HepG2 (cell line): ENCODE data around the gene RARA. TPM values are rescaled to one million over a fixed set of nuclear protein-coding genes. Genes with fewer than 3 reads are reported as not detected.
A peak's percentile ranks its signal among the peaks of the same experiment; 100 is the strongest.

ENCODE experiments used
- FOXC1 ChIP-seq: sonication (generic); formaldehyde crosslinking; IDR thresholded peaks from 2 replicates; pipeline ENCODE4 v1.8.0; 2022; ENCODE audit warnings: mild to moderate bottlenecking, missing genetic modification reagents, borderline replicate concordance
- FOXK1 ChIP-seq: sonication (generic); formaldehyde crosslinking; IDR thresholded peaks from 2 replicates; pipeline ENCODE4 v1.4.0; 2020; ENCODE audit warnings: low read depth, missing genetic modification reagents, borderline replicate concordance
- YEATS4 ChIP-seq: sonication (generic); formaldehyde crosslinking; IDR thresholded peaks from 2 replicates; pipeline ENCODE4 v1.4.0; 2020; ENCODE audit warnings: missing genetic modification reagents, borderline replicate concordance
- ZFP62 ChIP-seq: sonication (generic); formaldehyde crosslinking; IDR thresholded peaks from 2 replicates; pipeline ENCODE4 v1.4.0; 2020; ENCODE audit warnings: missing genetic modification reagents
- ZNF160 ChIP-seq: sonication (generic); formaldehyde crosslinking; IDR thresholded peaks from 2 replicates; pipeline ENCODE4 v1.8.0; 2022; ENCODE audit warnings: mild to moderate bottlenecking, inconsistent platforms, missing genetic modification reagents
- ZNF772 ChIP-seq: sonication (generic); formaldehyde crosslinking; IDR thresholded peaks from 2 replicates; pipeline ENCODE4 v1.5.0; 2020; ENCODE audit warnings: mild to moderate bottlenecking, missing genetic modification reagents
- polyA plus RNA-seq, 8 experiments: library from polyadenylated mRNA; depleted of rRNA in 3 of 8; stranded (reverse) in 7 of 8; unstranded in 1 of 8; fragments of >200 nt; fragmentation: Illumina TruSeq in 4 of 8; extraction: Trizol in 4 of 8; gene quantifications; 2 replicates each; pipeline versions ENCODE4 v1.2.1 to v1.2.3, GENCODE V29; 2011 to 2016; ENCODE audit warnings: low read depth in 4 of 8, missing spikeins in 1 of 8, mixed read lengths in 1 of 8; ENCODE audit not compliant: insufficient read depth in 1 of 8
- total RNA-seq, 5 experiments: library from RNA; depleted of rRNA; stranded (reverse); fragments of >200 nt; fragmentation: Illumina TruSeq; extraction: Trizol; gene quantifications; 2 replicates each; pipeline ENCODE4 v1.2.3, GENCODE V29; 2016; ENCODE audit warnings: low read depth in 1 of 5
- TF ChIP-seq, protein P1 (sequence below): sonication (generic); formaldehyde crosslinking; IDR thresholded peaks from one replicate; pipeline ENCODE4 v1.5.1; 2020; ENCODE audit warnings: mild to moderate bottlenecking, missing genetic modification reagents; ENCODE audit errors: not compliant biosample characterization
- TF ChIP-seq, protein P2 (sequence below): IDR thresholded peaks from 2 replicates; pipeline ENCODE4 v1.6.1; 2016; ENCODE audit warnings: low read depth, control low read depth
- TF ChIP-seq, protein P3 (sequence below): sonication (generic); formaldehyde crosslinking; IDR thresholded peaks from 2 replicates; pipeline ENCODE4 v1.4.0; 2020; ENCODE audit warnings: missing genetic modification reagents
- TF ChIP-seq, protein P4 (sequence below): IDR thresholded peaks from 2 replicates; pipeline ENCODE4 v1.6.1; 2018; ENCODE audit warnings: missing genetic modification reagents, mild to moderate bottlenecking, missing compliant biosample characterization

The RARA gene
- total and polyA plus RNA-seq, 2 of the 13 experiments (the other 11 are each of a cell fraction or from before 2014, with no cell fraction given), result 6.4 to 8.6 TPM

DNA sequence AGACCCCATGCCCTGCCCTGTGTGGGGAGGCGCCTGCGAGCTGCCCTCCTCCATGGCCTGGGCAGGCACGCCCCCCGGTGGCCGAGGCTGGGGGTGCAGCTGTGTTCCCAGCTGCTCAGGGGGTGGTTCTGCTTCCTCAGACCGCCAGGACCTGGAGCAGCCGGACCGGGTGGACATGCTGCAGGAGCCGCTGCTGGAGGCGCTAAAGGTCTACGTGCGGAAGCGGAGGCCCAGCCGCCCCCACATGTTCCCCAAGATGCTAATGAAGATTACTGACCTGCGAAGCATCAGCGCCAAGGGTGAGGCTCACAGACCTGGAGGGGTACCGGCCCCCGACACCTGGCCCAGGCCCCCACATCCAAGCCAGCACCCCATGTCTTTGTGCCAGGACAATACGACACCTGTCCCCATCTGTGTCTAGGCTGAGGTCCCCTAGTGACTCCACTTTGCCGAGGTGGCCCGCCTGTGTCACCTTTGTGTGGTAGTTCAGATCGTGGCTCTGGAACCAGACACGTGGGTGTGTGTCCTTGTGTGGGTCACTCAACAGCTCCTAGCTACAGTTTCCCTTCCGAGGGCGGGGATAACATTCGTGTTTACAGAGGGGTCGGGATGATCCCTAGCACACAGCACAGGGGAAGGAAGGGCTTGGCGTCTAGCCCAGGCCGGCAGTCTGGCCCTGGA lies 46.3 kb downstream of the RARA start (continued):
- TF ChIP-seq, protein P1, sequence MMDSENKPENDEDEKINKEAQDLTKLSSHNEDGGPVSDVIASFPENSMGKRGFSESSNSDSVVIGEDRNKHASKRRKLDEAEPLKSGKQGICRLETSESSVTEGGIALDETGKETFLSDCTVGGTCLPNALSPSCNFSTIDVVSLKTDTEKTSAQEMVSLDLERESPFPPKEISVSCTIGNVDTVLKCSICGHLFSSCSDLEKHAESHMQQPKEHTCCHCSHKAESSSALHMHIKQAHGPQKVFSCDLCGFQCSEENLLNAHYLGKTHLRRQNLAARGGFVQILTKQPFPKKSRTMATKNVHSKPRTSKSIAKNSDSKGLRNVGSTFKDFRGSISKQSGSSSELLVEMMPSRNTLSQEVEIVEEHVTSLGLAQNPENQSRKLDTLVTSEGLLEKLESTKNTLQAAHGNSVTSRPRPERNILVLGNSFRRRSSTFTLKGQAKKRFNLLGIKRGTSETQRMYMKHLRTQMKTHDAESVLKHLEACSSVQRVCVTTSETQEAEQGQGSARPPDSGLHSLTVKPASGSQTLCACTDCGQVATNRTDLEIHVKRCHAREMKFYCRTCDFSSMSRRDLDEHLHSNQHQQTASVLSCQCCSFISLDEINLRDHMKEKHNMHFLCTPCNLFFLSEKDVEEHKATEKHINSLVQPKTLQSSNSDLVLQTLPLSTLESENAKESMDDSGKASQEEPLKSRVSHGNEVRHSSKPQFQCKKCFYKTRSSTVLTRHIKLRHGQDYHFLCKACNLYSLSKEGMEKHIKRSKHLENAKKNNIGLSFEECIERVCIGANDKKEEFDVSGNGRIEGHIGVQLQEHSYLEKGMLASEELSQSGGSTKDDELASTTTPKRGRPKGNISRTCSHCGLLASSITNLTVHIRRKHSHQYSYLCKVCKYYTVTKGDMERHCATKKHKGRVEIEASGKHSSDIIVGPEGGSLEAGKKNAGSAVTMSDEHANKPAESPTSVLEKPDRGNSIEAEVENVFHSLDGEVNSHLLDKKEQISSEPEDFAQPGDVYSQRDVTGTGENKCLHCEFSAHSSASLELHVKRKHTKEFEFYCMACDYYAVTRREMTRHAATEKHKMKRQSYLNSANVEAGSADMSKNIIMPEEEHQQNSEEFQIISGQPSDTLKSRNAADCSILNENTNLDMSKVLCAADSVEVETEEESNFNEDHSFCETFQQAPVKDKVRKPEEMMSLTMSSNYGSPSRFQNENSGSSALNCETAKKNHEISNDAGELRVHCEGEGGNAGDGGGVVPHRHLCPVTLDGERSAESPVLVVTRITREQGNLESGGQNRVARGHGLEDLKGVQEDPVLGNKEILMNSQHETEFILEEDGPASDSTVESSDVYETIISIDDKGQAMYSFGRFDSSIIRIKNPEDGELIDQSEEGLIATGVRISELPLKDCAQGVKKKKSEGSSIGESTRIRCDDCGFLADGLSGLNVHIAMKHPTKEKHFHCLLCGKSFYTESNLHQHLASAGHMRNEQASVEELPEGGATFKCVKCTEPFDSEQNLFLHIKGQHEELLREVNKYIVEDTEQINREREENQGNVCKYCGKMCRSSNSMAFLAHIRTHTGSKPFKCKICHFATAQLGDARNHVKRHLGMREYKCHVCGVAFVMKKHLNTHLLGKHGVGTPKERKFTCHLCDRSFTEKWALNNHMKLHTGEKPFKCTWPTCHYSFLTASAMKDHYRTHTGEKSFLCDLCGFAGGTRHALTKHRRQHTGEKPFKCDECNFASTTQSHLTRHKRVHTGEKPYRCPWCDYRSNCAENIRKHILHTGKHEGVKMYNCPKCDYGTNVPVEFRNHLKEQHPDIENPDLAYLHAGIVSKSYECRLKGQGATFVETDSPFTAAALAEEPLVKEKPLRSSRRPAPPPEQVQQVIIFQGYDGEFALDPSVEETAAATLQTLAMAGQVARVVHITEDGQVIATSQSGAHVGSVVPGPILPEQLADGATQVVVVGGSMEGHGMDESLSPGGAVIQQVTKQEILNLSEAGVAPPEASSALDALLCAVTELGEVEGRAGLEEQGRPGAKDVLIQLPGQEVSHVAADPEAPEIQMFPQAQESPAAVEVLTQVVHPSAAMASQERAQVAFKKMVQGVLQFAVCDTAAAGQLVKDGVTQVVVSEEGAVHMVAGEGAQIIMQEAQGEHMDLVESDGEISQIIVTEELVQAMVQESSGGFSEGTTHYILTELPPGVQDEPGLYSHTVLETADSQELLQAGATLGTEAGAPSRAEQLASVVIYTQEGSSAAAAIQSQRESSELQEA, result no peak
- TF ChIP-seq FOXC1 (CRISPR knock-in tag), result no peak
- TF ChIP-seq ZFP62 (CRISPR knock-in tag), result no peak
- peak; percentile 40; the same call in 1 of the 2 replicates for TF ChIP-seq FOXK1 (CRISPR knock-in tag)
- no peak for TF ChIP-seq YEATS4 (CRISPR knock-in tag)
- TF ChIP-seq, protein P2, sequence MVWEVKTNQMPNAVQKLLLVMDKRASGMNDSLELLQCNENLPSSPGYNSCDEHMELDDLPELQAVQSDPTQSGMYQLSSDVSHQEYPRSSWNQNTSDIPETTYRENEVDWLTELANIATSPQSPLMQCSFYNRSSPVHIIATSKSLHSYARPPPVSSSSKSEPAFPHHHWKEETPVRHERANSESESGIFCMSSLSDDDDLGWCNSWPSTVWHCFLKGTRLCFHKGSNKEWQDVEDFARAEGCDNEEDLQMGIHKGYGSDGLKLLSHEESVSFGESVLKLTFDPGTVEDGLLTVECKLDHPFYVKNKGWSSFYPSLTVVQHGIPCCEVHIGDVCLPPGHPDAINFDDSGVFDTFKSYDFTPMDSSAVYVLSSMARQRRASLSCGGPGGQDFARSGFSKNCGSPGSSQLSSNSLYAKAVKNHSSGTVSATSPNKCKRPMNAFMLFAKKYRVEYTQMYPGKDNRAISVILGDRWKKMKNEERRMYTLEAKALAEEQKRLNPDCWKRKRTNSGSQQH (CRISPR knock-in tag), result no peak
- TF ChIP-seq ZNF160 (CRISPR knock-in tag), result no peak
- TF ChIP-seq, protein P3, sequence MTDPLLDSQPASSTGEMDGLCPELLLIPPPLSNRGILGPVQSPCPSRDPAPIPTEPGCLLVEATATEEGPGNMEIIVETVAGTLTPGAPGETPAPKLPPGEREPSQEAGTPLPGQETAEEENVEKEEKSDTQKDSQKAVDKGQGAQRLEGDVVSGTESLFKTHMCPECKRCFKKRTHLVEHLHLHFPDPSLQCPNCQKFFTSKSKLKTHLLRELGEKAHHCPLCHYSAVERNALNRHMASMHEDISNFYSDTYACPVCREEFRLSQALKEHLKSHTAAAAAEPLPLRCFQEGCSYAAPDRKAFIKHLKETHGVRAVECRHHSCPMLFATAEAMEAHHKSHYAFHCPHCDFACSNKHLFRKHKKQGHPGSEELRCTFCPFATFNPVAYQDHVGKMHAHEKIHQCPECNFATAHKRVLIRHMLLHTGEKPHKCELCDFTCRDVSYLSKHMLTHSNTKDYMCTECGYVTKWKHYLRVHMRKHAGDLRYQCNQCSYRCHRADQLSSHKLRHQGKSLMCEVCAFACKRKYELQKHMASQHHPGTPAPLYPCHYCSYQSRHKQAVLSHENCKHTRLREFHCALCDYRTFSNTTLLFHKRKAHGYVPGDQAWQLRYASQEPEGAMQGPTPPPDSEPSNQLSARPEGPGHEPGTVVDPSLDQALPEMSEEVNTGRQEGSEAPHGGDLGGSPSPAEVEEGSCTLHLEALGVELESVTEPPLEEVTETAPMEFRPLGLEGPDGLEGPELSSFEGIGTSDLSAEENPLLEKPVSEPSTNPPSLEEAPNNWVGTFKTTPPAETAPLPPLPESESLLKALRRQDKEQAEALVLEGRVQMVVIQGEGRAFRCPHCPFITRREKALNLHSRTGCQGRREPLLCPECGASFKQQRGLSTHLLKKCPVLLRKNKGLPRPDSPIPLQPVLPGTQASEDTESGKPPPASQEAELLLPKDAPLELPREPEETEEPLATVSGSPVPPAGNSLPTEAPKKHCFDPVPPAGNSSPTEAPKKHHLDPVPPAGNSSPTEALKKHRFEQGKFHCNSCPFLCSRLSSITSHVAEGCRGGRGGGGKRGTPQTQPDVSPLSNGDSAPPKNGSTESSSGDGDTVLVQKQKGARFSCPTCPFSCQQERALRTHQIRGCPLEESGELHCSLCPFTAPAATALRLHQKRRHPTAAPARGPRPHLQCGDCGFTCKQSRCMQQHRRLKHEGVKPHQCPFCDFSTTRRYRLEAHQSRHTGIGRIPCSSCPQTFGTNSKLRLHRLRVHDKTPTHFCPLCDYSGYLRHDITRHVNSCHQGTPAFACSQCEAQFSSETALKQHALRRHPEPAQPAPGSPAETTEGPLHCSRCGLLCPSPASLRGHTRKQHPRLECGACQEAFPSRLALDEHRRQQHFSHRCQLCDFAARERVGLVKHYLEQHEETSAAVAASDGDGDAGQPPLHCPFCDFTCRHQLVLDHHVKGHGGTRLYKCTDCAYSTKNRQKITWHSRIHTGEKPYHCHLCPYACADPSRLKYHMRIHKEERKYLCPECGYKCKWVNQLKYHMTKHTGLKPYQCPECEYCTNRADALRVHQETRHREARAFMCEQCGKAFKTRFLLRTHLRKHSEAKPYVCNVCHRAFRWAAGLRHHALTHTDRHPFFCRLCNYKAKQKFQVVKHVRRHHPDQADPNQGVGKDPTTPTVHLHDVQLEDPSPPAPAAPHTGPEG (CRISPR knock-in tag), result no peak
- TF ChIP-seq, protein P4, sequence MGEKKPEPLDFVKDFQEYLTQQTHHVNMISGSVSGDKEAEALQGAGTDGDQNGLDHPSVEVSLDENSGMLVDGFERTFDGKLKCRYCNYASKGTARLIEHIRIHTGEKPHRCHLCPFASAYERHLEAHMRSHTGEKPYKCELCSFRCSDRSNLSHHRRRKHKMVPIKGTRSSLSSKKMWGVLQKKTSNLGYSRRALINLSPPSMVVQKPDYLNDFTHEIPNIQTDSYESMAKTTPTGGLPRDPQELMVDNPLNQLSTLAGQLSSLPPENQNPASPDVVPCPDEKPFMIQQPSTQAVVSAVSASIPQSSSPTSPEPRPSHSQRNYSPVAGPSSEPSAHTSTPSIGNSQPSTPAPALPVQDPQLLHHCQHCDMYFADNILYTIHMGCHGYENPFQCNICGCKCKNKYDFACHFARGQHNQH (CRISPR knock-in tag), result peak; percentile 70; the same call in 1 of the 2 replicates
- peak; percentile 93 for TF ChIP-seq ZNF772
